A673 (cell line): ENCODE data around the gene LUZP2. TPM values are rescaled to one million over a fixed set of nuclear protein-coding genes. Genes with fewer than 3 reads are reported as not detected.

Experiments used
- BruUV-seq: library from RNA; stranded (reverse); fragments of 400-500 nt; replicated peaks from 2 replicates; lab custom pipeline; 2021; lab: Mats Ljungman, UMichigan
- CTCF ChIA-PET: fragments of 300-600 bp; sonication (Branson Sonifier 250); formaldehyde crosslinking; loops from one replicate; lab custom pipeline; 2022; ENCODE audit warnings: antibody characterized with exemption; lab: Charles Lee
- POLR2A ChIA-PET: fragments of 300-600 bp; sonication (Branson Sonifier 250); formaldehyde crosslinking; loops from one replicate; lab custom pipeline; 2022; ENCODE audit warnings: antibody characterized with exemption; ENCODE audit not compliant: low non-redundant PET; lab: Charles Lee
- DNase-seq: peaks from one replicate; pipeline ENCODE4 v3.0.0-alpha.2; 2015; ENCODE audit warnings: low spot score
- H3K27ac ChIP-seq: fragments of 200-600 bp; sonication (generic); 2 replicates; pipeline ENCODE4 v1.5.1; 2016; ENCODE audit warnings: mixed run types, low read depth, mild to moderate bottlenecking, mixed read lengths, antibody characterized with exemption, low read length; ENCODE audit not compliant: poor library complexity, severe bottlenecking
- H3K27me3 ChIP-seq: fragments of 200-600 bp; sonication (generic); replicated peaks from 2 replicates; pipeline ENCODE4 v1.6.1; 2017; ENCODE audit warnings: mixed run types, low read depth, mild to moderate bottlenecking, mixed read lengths, antibody characterized with exemption, low read length; ENCODE audit not compliant: insufficient read depth, poor library complexity
- H3K36me3 ChIP-seq: fragments of 200-600 bp; sonication (generic); 2 replicates; pipeline ENCODE4 v1.6.1; 2016; ENCODE audit warnings: mixed run types, mild to moderate bottlenecking, mixed read lengths, antibody characterized with exemption, low read length; ENCODE audit not compliant: insufficient read depth, poor library complexity, severe bottlenecking
- H3K4me1 ChIP-seq: fragments of 200-600 bp; sonication (generic); 2 replicates; pipeline ENCODE4 v1.6.1; 2017; ENCODE audit warnings: mixed run types, mild to moderate bottlenecking, mixed read lengths, antibody characterized with exemption, low read length; ENCODE audit not compliant: insufficient read depth, poor library complexity, severe bottlenecking
- H3K4me3 ChIP-seq: fragments of 200-600 bp; sonication (generic); 2 replicates; pipeline ENCODE4 v1.5.1; 2016; ENCODE audit warnings: low read depth, mixed run types, mild to moderate bottlenecking, mixed read lengths, low read length; ENCODE audit not compliant: poor library complexity, severe bottlenecking
- H3K9me3 ChIP-seq: fragments of 200-600 bp; sonication (generic); 2 replicates; pipeline ENCODE4 v1.6.1; 2016; ENCODE audit warnings: mixed run types, low read depth, mild to moderate bottlenecking, mixed read lengths, antibody characterized with exemption, low read length; ENCODE audit not compliant: poor library complexity, severe bottlenecking
- EZH2 ChIP-seq: fragments of 200-600 bp; sonication (generic); IDR thresholded peaks from 2 replicates; pipeline ENCODE4 v1.6.1; 2017; ENCODE audit warnings: borderline replicate concordance, low read depth, mild to moderate bottlenecking, mixed read lengths, antibody characterized with exemption, low read length; ENCODE audit not compliant: poor library complexity, severe bottlenecking
- intact Hi-C: fragments of 100-400 bp; cut with micrococcal nuclease; formaldehyde crosslinking; loops from one replicate; pipeline ENCODE4 v1.10.0; 2022; ENCODE audit not compliant: unreplicated experiment
- total RNA-seq: library from RNA; stranded (reverse); gene quantifications from 2 replicates; pipeline ENCODE4 v1.2.3, GENCODE V29; 2021
- TF ChIP-seq, protein P1 (sequence below): fragments of 300-800, 200-600 bp; sonication (generic); conservative IDR thresholded peaks from 2 replicates; pipeline ENCODE4 v1.5.1; 2017; ENCODE audit warnings: low read depth, mild to moderate bottlenecking, antibody characterized with exemption, low read length, moderate library complexity, mixed read lengths

Gene LUZP2
- total RNA-seq, 1 experiment from 2014 or later, result 0.15 TPM

DNA sequence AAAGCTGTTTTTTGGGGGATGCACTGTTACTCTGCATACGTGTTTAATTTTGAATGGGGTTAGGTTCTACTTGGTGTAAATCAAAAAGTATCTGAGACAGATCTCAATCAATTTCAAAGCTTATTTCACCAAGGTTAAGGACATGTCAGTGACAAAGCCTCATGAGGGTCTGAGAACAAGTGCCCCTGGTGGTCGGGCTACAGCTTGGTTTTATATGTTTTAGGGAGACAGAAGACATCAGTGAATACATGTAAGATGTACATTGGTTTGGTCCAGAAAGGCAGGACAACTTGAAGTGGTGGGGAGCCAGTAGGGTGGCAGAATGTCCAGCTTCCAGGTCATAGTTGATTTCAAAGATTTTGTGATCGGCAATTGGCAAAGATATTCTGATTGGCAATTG, 262.9 kb downstream of the LUZP2 start:
- H3K9me3 ChIP-seq, result no peaks in the 10 kb centered on the region
- no peaks in the 10 kb centered on the region for H3K36me3 ChIP-seq
- BruUV-seq, result no TSS peak
- ChIA-PET CTCF (no interaction called here), POLR2A (no interaction called here)
- no peak overlapping the region for H3K27ac ChIP-seq
- intact Hi-C loops, result no loop called here
- no peaks in the 10 kb centered on the region for H3K27me3 ChIP-seq
- TF ChIP-seq EZH2, result no peak
- TF ChIP-seq, protein P1, sequence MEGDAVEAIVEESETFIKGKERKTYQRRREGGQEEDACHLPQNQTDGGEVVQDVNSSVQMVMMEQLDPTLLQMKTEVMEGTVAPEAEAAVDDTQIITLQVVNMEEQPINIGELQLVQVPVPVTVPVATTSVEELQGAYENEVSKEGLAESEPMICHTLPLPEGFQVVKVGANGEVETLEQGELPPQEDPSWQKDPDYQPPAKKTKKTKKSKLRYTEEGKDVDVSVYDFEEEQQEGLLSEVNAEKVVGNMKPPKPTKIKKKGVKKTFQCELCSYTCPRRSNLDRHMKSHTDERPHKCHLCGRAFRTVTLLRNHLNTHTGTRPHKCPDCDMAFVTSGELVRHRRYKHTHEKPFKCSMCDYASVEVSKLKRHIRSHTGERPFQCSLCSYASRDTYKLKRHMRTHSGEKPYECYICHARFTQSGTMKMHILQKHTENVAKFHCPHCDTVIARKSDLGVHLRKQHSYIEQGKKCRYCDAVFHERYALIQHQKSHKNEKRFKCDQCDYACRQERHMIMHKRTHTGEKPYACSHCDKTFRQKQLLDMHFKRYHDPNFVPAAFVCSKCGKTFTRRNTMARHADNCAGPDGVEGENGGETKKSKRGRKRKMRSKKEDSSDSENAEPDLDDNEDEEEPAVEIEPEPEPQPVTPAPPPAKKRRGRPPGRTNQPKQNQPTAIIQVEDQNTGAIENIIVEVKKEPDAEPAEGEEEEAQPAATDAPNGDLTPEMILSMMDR, result no peak
- H3K4me3 ChIP-seq, result no peak overlapping the region
- no peak for DNase-seq
- H3K4me1 ChIP-seq, result no peaks in the 10 kb centered on the region

DNA sequence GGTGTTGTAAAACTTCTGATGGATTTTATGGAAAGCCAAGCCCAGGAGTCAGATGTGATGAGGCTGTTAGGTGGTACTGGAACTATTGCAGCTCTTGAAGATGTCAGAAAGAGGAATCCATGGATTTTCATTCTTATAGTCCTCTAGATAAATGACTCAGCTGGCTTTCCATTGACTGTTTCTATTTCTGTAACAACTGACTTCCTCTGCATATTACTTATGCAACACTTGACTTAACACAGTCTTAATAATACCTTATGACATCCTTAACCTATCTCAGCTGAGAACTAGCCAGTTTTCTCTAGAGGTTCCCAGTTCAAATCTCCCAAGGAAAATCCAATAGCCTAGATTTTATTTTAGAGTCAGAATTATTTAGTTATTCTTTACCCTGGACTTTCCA, 263.8 kb downstream of the LUZP2 start:
- TF ChIP-seq, protein P1, result no peak
- no peak for TF ChIP-seq EZH2
- intact Hi-C loops, result no loop called here
- H3K4me1 ChIP-seq, result no peaks in the 10 kb centered on the region
- ChIA-PET POLR2A (no interaction called here), CTCF (no interaction called here)
- H3K36me3 ChIP-seq, result no peaks in the 10 kb centered on the region
- H3K27ac ChIP-seq, result no peak overlapping the region
- no peaks in the 10 kb centered on the region for H3K9me3 ChIP-seq
- H3K4me3 ChIP-seq, result no peak overlapping the region
- H3K27me3 ChIP-seq, result no peaks in the 10 kb centered on the region
- no peak for DNase-seq
- BruUV-seq, result no TSS peak

DNA sequence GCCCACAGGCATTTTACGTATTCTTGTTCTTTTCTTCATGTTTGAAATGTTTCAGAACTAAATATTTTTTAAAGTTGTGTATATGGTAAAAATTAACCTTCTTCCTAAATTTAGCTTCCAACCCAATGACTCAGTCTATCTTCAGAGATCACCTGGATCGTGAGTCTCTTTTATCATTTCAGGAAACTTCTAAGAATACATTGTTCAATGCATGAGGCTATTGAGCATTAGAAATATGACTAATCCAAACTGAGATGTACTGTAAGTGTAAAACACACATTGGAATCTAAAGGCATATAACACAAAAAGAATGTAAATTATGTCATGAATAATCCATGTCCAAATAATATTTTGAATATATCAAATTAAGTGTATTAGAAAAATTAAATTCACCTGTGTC, 265.2 kb downstream of the LUZP2 start:
- H3K27me3 ChIP-seq, result no peaks in the 10 kb centered on the region
- H3K27ac ChIP-seq, result no peak overlapping the region
- no peak for DNase-seq
- no peak overlapping the region for H3K4me3 ChIP-seq
- TF ChIP-seq, protein P1, result no peak
- TF ChIP-seq EZH2, result no peak
- ChIA-PET CTCF (no interaction called here), POLR2A (no interaction called here)
- no peaks in the 10 kb centered on the region for H3K36me3 ChIP-seq
- no peaks in the 10 kb centered on the region for H3K9me3 ChIP-seq
- intact Hi-C loops, result no loop called here
- no peaks in the 10 kb centered on the region for H3K4me1 ChIP-seq
- no TSS peak for BruUV-seq
